ENCODE results near the gene GGT6.

The GGT6 gene

DNA sequence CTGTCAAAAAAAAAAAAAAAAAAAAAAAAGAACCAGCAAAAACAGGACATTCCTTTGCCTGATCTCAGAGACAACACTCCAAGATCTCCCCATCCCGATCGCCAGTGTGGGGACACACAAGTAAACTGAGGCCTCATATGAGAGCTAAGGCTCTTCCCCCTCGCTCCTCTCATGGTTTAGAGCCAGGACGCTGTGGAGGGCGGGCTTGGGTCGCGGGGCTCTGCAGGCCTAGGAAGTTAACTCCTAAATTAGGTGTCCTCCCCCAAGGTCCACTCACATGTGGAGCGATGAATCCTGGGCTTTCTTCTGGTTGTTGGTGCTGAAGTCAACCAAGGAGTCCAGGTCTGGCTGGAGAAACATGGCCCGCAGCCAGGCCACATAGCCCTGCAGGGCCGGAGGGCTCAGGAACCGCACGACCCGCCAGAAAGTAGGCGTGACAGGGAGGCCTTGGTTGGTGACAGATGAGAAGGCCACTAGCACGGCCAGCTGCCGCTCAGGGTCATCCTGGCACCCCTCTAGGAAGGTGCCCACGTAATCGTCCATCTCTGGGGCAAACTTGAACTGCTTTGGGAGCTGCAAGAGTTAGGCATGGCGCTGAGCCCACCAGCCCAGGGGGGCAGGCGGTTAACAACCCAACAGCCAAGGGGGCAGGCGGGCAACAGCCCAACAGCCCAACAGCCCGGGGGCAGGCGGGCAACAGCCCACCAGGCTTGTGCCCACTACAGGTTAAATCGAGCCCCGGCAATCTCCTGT lies 10.4 kb downstream of the GGT6 start:
- no peak for DNase-seq

DNA sequence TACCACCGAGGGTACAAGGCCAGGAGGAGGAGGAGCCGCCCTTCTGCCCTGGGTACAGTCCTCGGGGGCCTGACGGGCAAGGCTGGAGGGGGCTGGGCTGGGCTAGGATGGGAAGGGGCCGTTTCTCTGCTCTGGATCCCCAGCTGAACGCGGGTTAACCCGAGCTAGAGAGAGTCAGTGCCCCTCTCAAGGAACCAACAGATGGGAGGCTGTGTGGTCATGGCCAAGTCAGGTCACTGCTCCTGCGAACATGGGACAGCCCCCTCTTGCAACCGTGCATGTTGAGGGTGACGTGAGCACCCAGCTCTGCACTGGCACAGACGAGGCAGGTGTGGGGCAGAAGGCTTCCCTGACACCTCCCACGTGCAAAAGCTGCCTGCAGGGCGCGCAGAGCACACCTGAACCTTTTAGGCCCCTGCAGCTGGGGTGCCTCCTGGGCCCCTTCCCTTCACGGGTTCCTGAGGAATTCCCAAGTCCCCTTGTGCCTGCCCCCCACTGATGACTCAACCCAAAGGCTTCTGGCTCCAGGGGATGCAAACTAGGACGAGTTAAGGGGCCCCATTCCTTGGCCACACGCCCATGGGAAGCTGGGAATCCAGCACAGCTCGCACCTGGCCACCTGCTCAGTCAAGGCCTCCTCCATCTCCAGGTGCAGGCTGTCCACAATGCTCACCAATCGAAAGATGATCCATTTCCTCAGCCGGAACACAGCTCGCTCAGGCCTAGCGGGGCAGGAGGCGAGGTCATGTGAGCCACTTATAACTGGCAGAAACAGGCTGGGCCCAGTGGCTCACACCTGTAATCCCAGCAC lies 11.5 kb downstream of the GGT6 start:
- DNase-seq = no peak

DNA sequence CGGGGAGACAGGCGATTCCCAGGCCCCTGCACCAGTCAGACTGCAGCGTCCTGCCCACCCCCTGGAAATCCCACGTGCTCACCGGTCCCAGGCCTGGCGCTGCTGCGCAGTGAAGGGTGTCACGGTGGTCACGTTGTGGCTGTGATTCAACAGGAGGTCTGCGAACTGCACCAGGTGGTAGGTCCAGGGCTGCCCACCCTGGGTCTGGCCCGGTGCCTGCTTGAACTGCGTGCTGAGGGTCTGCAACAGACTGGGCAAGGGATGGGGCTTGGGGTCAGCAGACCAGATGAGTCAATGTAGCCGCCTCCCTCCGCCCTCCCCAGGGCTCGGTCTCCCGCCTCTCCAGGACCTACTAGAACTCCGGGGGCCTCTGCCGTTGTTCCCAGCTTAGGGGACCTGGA lies 12.3 kb downstream of the GGT6 start:
- DNase-seq = no peak

DNA sequence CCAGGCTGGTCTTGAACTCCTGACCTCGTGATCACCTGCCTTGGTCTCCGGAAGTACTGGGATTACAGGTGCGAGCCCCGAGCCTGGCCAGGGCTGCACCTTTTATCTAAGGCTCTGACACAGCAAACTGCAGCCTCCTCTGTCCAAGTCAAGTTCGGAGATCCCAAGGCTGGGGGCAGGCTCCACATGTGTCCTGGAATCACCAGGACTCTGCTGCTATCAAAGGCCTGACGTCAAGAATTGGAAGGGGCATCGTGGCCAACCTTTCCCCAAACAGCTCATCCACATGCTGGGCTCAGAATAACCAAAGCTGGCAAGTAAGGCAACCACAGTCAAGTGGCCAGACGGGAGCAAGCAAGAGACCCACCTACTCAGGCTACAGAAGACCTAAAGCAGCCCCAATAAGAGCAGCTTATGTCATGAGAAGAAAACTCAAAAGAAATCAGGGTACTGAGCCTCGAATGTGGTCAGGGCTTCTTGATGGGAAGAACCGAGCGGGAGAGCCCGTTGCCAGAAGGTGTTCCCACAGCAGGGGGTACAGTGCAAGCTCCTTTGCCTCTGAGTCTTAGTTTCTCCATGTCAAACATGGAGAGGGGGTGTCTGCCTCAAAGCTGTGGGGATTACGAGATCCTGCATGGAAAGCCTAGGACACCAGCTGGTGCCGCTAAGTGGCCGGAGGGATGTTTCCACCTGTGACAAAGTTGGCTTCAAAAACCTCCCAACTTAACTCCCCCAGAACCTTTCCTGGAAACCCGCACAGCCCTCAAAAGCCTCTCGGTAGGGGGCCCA lies 13.1 kb downstream of the GGT6 start:
- DNase-seq = no peak

DNA sequence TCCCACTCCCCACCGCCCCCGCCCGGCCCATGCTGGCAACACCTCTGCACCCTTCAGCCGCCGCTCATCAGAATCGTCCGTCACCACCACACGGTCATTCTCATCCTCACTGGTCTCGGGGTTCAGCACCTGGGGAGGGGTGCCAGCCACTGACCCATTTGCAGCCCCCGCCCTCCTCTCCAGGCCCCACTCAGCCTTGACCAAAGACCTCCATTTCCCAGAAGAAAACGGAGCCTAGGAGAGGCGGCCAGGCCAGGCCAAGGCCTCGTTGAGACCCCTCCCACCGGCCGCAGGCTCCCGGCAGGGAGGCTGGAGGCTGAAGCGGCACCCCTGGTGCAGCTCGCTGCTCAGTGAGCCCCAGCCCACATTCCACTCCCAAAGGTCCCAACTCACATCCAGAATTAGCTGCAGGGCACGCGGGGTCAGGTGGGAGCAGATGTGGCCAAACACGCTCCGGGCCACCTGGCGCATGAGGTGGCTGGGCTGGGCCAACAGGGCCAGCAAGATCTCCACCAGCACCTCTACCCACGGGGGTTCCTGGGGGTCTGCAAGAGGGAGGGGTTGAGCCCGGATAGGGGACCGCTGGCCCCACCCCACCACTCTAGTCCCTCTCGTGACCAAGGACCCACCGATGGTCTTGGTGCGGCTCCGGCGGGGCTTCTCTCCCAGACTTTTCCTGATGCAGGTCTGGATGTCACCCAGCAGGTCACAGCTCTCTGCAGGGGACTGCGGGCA lies 15.0 kb downstream of the GGT6 start:
- no peak for DNase-seq

DNA sequence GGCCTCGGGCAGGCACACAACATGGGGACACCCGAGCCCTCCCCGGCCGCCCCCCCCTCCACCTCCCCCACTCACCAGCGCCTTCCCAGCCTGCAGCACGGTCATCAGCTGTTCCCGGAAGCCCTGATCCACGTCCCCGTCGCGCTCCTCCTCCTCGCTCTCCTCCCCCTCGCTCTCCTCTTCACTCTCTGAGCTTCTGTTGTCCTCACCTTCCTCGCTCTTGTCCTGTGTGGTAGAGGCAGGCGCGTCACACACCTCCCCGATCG lies 15.5 kb downstream of the GGT6 start:
- no peak for DNase-seq

DNA sequence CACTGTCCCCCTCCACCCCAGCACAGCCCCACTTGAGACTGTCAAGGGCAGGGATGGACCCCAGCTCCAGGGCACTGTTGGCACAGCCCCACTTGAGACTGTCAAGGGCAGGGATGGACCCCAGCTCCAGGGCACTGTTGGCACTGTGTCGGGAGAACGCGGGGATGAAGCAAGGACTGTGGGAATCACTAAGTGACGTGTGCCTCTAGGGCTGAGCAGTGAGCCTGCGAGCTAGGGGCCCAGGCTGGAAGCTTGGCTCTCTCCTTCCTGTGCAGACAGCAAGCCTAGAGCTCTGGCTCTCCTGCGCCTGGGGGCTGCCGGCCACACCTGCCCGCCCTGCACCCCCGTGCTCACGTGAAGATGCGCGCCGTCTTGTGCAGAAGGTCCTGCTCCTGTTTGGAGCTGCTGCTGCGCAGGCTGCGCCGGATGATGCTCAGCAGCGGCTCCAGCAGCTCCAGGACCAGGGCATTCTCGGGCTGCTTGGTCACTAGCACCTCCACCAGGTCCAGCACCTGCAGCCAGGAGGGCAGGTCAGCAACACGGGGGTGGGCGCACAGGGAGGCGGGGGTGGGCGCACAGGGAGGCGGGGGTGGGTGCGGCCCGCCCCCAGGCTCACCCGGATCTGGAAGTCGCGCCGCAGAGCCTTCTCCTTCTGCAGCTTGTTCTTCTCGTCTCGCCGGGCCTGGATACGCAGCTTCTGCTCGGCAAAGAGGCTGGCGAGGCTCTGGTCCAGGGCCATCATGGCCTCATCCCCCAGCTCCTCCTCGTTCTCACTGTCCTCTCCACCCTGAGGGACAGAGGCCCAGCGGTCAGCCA lies 16.0 kb downstream of the GGT6 start:
- no peak for DNase-seq

DNA sequence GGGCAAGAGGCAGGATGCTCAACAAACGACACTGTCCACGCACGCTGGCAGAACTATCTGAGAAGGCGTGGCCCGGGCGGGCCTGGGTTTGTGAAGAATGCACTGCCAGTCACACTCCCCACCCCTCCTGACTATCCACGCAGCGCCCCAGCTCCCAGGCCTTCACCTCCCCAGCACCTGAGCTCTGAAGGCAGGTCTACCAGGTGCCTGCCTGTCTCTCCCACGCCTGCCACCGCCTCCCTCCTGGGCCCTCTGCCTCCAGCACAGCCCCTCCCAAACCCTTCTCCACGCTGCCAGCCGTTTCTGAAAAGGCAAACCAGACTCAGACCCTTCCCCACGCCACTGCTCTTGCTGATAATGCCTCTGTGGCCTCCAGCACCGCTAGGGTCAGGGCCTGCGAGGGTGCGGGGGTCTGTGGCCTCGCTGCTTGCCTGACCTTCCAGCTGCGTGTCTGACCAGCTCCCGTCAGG lies 16.8 kb downstream of the GGT6 start:
- no peak for DNase-seq

DNA sequence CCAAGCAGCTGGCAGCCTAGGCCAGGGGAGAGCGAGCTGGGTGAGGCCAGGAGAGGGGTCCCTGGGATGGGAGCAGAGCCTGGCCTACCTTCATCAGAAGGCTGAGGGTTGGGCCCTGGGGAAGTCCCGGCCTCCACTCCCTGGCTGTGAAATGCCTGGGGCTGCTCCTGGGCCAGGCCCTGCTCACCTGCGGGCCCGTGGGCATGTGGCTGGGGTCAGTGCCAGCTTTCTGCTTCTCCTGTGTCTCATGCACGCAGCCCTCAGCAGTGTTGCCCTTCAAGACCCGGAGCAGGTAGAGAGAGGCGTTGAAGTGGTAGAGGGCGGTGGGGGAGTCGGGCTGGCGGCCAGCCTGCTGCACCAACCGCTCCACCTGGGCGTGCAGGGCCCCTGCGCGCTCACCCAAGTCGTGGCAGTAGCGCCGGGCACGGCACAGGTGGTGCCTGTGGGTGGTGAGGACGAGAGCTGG lies 17.6 kb downstream of the GGT6 start:
- no peak for DNase-seq

DNA sequence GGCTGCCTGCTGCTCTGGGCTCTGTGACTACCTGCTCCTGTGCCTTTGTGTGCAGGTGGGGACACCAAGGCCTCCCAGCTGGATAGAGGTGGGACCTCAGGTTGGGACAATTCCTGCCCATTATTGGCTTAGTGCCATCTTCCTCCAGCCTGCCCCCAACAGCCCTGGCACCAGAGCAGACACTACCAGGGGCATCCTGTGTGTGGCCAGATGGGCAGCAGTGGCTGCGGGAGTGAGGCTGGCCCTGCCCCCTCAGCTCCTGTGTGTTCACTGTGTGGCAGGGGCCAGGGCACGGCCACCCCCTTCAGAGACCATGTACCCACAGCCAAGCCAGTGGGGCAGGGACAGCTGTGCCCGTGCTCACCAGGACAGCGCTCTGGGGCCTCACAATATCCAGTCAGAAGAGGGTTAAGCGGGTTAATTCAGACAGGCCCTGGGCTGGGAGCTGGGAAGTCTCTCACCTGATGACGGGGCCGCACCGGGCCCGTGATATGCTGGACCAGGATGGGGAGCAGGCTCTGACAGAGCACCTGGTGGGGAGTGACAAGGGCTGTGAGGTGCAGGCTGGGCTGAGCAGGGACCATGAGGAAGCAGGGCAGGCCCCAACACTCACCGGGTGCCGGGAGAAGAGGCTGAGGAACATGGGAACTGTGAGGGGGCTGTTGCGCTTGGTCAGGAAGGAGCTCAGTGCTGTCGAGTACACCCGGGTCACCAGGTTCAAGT lies 18.2 kb downstream of the GGT6 start:
- no peak for DNase-seq

DNA sequence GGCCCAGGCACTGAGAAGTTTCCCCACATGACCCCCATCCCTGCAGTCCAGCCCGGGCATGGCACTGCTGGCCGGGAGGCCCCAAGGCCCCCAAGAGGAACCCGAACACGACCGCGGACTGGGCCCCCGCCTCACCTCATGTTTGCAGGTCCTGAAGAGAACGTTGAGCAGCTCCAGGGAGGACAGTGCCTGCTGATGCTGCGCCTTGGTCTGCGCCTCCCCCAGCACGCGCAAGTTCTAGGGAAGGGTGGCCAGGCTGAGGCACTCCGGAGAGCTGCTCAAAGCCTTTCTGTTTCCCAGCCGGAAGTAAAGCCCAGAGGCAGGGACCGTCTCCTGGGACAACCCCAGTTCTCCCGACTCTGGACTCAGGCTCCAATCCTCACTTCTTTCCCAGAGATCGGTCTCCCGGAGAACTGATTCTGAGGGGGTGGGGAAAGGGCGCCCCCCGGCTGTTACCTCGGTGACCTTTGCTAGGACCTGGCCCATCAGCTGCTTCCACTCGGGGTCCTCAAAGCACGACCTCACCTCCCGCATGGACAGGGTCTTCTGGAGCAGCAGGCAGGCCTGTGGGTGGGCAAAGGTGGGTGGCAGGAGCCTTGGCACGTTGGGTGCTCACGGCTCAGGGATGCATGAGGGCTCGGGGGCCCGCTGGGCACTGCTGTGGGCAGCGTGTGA lies 18.9 kb downstream of the GGT6 start:
- DNase-seq = no peak

DNA sequence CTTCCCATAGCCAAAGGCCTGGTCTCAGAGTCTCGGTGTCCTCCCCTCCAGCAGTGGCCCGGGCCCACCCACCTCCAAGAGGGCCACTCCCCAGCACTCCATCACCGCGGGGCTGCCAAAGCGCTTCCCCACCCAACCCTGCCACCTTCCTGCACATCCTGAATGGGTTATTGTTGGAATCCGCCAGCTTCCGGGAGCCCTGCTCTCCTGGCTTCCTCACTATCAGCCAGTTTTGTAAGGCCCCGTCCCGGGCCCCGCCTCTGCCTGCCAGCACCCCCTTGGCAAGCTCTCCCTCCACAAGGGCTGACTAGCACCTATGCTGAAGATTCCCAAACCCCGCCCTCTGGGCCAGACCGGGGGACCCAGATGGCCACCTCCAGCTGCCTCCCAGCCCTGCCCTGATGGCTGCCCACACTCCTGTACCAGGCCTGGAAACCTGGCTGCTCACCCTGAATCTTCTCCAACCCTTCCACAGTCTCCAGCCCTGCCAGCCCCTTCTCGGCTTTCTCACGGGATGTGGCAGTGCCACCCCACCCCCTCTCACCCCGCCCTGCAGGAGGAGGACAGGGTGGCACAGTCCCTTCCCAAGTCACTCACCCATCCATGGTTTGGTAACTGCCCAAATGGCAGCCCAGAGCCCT lies 19.6 kb downstream of the GGT6 start:
- DNase-seq = no peak

DNA sequence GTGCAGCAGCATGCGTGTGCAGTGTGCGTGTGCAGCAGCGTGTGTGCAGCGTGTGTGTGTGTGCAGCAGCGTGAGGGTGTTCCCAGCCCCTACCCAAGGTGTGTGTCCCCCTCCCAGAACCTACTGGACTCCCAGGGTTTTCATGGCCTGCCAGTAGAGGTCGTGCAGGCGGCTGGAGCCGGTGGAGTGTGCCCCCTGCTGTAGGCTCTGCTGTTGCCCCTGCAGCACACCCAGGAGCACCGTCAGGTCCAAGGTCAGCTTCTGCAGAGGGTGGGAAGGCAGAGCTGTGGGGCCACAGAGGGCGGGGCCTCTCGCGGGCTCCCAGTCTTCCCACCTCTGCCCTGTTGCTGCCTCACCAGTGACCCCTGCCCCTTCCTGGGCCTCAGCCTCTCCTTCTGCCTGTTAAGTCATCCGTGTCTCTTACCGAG lies 20.1 kb downstream of the GGT6 start:
- DNase-seq = no peak

DNA sequence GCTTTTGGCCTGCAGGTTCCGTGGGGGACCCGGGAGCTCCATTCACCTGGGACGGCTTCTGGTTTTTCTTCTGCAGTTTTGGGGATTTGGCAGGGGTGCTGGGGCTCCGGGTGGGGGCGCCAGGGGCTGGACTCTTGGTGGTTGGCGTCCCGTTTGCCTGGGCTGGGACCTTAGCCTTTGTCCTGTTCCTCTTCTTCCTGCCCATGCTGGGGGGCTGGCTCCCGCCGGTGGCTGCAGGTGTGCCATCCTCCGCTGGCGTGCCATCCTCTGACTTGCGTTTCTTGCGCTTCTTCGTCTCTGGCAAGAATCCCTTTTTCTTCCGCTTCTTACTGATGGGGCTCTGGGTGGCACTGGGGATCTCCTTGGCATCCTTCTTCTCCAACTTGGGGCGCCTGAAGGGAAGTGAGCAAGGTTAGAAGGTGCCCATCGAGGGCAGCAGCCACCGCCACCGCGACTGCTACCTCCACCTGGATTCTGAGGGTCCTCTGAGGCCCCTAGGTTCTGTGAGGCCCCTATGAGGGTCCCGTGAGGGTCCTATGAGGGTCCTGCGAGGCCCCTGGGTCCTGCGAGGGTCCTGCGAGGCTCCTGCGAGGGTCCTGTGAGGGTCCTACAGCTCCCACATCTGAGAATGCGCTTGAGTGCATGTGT lies 20.7 kb downstream of the GGT6 start:
- DNase-seq = no peak

DNA sequence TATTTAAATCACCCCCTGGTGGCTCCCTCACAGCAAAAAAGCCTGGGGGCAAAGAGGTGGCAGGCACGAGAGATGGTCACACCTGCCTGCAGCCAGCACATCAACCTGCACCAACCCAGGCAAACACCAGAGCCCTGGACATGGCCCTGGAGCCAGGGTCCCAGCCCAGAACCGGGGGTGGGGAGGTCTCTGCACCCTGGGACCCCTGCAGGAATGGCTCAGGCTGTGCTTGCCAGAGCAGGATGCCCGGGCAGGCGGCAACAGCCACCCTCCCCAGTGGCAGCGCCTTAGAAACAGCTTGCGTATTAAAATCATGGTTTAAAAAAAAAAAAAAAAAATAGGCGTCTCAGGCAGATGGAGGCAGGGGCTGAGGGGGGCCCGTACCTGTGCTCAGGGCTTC lies 21.4 kb downstream of the GGT6 start:
- DNase-seq = no peak

DNA sequence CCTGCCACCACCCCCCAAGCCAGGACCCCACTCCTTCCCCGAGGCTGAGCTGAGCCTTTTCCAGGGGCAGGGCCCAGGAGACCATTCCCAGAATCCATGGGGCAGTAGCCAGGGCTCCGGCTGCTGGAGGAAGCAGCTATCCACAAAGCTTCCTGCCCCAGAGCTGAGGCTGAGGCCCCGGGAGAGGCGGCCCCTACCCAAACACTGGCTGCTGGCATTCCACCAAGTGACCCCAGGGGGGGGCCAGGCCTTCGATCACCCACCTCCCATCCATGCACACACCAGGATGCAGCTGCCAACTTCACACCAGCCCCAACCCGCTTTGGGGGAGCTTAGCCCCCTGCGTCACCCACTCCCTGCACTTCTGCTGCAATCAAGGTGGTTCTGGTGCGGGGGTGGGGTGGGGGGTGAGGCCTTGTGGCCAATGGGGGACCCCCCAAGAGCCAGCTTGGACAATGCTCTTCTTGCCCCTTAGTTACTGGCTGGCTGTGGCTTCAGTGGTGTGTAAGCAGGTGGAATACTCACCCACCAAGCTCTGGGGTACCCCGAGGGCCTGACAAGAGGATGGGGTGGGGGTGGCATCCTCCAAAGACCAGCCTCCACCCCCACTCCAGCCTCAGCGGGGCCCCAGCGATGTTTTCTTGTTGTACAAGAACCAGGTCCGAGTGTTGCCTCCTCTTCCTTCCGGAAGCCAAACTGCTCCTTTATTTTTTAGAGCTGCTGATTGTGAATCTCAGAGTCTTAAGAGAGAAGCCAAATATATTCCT lies 22.0 kb downstream of the GGT6 start:
- DNase-seq = no peak

DNA sequence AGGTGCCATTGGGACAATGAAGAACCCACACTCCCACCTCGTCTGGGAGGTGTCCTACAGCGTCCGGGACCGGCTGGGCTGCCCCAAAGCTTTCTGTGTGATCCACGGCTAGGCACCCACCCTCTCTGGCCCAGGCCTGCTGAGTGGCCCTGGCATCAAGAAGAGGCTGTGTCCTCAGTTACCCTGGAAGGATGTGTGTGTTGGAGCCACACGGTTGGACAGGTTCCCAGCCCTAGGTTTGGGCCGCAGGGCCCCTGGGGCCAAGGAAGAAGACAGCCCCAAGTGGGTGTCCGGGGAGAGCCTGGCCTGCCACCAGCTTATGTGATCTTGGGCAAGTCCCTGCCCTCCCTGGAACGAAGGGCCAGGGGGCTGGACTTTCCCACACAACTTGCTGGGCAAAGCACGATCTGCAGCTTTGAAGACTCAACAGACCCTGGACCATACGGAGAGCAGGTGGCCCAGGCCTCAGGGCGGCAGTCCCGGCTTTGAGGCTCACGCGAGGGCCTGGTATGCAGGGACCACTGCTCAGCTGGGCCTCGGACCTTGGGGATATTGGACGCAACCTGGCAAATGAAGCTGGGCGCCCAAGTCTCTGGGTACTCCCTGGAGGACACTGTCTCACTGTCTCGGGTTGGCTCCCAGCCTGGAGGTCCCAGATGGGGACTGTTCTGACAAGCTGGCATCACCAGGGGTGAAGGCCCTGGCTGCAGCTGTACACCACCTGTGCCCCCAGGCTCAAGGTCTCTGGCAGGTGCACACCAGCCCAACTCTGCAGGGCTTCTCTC lies 22.7 kb downstream of the GGT6 start:
- no peak for DNase-seq

Measured in NCI-H524 treated with DMSO at 0.1 percent for 48 hours (cell line).